Lower leg skin (tissue), 3 donors: ENCODE results near the gene UGT2B15.

Experiments
- POLR2A ChIP-seq, 2 donors: fragments of 450-650 bp; IDR thresholded peaks; one replicate each; pipeline ENCODE4 v1.6.1; 2016 to 2017; ENCODE audit warnings: antibody characterized with exemption in 2 of 2, mild to moderate bottlenecking in 1 of 2, moderate library complexity in 1 of 2
- TF ChIP-seq, protein P1 (sequence below), 3 donors: fragments of 450-650 bp; IDR thresholded peaks; one replicate each; pipeline ENCODE4 v1.5.1; 2016; ENCODE audit warnings: antibody characterized with exemption in 3 of 3, mild to moderate bottlenecking in 3 of 3, moderate library complexity in 2 of 3

DNA sequence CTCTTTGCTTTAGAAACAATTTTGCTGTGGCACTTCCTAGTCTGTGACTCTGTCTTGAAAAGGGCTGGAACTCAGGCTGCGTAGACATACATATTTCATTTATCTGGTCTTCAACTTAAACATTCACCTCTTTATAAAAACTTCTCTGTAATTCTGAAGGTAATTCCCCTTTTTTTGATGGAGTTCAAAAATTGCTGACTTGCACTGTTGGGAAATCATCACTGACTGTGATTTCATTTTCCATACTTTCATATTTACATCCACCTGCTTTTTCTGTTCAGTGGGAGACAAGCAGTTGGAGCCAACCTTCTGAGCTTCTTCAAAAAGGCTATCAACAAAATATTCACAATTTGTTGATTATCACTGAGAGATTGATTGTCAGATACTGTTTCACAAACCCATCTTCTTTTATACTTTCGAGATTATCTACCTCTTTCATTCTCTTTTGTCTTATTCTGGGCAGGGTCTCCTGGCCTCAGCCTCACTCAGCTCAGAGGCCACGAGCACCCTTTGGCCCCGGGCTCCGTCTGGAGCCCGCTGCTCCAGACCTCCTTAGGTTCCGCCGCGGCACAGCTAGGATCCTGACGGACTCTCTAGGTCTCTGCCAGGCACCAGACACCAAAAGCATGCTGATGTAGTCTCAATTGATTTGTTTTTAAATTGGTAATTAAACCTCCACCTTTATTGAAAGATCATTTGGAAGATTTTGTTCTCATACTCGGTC is 54.6 kb downstream of the UGT2B15 start:
- TF ChIP-seq, protein P1, sequence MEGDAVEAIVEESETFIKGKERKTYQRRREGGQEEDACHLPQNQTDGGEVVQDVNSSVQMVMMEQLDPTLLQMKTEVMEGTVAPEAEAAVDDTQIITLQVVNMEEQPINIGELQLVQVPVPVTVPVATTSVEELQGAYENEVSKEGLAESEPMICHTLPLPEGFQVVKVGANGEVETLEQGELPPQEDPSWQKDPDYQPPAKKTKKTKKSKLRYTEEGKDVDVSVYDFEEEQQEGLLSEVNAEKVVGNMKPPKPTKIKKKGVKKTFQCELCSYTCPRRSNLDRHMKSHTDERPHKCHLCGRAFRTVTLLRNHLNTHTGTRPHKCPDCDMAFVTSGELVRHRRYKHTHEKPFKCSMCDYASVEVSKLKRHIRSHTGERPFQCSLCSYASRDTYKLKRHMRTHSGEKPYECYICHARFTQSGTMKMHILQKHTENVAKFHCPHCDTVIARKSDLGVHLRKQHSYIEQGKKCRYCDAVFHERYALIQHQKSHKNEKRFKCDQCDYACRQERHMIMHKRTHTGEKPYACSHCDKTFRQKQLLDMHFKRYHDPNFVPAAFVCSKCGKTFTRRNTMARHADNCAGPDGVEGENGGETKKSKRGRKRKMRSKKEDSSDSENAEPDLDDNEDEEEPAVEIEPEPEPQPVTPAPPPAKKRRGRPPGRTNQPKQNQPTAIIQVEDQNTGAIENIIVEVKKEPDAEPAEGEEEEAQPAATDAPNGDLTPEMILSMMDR (IDR thresholded peaks at IDR 0.05), result no peak
- no peak for TF ChIP-seq POLR2A (IDR thresholded peaks at IDR 0.05)
